ENCODE measurements around the gene SLC13A3.

- no peak for TF ChIP-seq CTCF (IDR thresholded peaks at IDR 0.05)
- no peak for TF ChIP-seq EZH2 (IDR thresholded peaks at IDR 0.05)
- TF ChIP-seq EZH2phosphoT487 (IDR thresholded peaks at IDR 0.05): no peak
These were observed 77.3 kb downstream of the SLC13A3 start for GRCh38 chr20:46573788-46574584.

Measured in neural progenitor cell (in vitro differentiated cells).